NCI-H2107 (cell line): ENCODE data around the gene PRDM15.

Experiments used
- DNase-seq: peaks from one replicate; lab custom pipeline; 2025; lab: John Stamatoyannopoulos, UW

The PRDM15 gene

DNA sequence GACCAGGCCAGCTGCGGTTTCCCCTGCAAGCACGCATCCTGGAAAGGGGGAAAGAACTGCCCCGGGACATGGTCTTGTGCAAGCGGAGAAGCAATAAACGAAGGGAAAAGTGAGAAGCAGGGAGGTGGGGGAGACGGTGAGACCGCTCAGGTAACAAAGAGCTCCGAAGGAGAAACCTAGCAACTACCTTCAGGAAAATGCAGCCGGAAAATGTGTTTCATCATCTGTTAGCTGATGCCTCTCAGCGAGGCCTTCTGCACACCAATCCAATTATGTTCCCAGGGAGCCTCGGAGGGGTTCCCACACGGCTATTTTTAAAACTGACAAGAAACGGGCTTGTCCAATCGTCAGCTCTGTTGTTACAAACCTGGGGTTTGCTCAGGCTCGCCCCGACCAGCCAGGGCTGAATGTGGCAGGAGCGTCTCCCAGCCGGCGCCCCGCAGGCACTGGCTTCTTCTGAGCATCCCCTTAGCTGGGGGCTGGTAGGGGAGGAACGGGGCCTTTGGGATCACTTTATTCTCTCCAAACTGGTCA is 115.7 kb downstream of the PRDM15 start:
- DNase-seq: peak; percentile 83

GRCh38 chr21:41762753-41763152 is 116.4 kb downstream of the PRDM15 start:
- no peak for DNase-seq

- no peak for DNase-seq
Observed at GRCh38 chr21:41761934-41762635, 117.1 kb downstream of the PRDM15 start.

- DNase-seq: peak; percentile 47
Observed at GRCh38 chr21:41761211-41761933, 117.8 kb downstream of the PRDM15 start.

DNA sequence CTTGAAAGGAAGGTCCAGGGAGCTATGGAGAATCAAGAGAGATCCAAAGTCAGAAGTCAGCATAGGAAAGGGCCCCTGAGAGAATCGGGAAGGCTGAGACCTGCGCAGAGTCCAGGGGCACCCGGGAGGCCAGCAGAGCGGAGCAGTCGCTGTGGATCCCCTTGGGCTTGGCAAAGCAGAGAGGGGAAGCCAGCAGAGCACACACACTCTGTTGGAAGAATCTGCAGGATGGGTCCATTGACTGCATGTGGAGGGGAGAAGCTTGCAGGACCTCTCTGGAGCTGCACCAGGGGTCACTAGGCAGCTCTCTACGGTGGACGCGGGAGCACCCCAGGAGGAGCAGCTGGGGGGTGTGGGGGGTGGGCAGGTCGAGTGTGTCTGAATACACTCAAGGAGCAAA is 118.7 kb downstream of the PRDM15 start:
- DNase-seq: no peak

- no peak for DNase-seq
Observed at GRCh38 chr21:41759926-41760325, 119.2 kb downstream of the PRDM15 start.

DNA sequence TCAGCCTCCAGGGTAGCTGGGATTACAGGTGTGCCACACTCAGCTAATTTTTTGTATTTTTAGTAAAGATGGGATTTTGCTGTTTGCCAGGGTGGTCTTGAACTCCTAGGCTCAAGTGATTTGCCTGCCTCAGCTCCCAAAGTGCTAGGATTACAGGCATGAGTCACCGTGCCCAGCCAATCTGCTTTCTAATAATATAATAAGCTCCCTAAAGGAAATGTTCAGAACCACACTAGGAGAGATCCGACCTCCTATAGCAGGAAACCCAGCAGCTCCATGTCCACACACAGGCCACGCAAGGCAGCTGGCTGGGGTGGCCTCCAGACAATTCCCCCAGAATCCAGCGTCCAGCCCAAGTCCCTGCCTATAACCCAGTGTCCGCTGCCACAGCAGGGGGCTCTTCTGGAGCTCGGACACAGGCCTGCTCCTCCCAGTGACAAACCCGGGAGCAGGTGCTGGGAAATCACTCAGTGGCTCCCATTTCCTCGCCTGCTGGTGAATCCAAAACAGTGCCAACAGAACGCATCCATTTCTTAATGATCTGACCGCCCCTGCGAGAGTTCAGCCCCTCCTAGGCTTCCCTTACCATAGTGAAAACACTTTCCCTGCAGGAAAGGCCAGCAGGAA is 119.8 kb downstream of the PRDM15 start:
- DNase-seq: no peak

DNA sequence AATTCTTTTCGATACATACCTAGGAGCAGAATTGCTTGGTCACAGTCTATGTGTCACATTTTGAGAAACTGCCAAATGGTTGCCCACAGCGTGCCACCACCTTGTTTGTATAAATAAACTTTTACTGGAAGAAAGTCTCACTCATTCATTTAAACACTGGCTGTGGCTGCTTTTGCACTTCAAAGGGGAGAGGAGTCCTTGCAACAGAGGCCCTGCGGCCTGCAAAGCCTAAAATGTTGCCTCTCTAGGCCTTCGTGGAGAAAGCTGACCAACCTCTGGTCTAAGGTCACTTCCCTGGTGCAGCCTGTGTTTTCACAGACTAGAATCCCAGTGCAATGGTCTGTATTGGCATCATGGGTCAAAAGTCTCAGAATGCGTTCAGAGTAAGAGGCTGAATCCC is 120.6 kb downstream of the PRDM15 start:
- no peak for DNase-seq

- no peak for DNase-seq
Observed at GRCh38 chr21:41755934-41756773, 123.0 kb downstream of the PRDM15 start.

DNA sequence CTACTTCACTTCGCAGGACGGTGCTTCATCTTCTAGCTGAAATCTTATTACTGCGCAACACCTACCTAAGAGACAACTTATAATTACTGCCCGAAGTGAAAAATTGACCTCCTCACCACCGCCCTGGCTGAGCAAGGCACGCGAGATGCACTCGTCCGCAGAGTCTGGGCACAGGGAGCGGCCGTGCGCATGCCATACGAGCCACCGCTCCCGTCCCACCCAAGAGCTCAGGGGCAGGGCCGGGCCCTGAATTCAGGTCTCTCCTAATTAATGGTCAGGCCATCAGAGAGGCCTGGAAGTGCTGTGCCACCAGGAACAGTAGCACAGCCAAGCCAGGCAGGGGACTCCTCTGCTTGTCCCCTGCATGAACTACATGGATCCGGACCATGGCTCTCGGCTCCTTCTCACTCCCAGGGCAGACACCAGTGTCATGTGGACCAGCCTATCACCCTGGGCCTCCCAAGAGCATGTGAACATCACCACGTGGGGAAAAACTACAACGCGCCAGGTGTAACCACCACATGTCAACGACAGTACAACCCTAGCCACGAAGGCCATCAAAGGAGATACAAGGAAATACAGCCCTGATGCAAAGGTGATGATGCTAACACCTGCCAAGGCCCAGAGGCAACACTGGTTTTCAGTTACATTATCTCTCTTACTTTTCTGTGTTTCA is 123.7 kb downstream of the PRDM15 start:
- DNase-seq: no peak

DNA sequence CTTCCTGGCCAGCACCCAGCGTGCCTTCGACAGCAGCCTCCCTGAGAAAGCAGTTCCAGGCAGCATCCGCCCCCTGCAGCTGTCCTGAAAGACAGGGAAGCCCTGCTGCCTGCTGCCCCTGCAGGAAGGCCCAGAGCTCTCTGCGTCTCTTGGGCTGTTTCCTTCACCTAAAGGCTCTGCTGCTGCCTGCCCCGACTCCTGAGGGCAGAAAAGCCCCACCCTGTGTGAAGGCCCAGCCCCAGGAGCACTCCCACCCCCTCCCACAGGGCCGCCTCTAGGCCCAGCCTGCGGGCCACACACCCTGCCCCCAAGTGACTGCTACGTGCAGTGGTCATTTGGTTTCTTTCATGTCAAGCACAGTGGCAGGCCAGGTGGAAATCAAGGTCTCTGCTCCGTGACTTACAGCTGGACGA is 124.7 kb downstream of the PRDM15 start:
- no peak for DNase-seq

DNA sequence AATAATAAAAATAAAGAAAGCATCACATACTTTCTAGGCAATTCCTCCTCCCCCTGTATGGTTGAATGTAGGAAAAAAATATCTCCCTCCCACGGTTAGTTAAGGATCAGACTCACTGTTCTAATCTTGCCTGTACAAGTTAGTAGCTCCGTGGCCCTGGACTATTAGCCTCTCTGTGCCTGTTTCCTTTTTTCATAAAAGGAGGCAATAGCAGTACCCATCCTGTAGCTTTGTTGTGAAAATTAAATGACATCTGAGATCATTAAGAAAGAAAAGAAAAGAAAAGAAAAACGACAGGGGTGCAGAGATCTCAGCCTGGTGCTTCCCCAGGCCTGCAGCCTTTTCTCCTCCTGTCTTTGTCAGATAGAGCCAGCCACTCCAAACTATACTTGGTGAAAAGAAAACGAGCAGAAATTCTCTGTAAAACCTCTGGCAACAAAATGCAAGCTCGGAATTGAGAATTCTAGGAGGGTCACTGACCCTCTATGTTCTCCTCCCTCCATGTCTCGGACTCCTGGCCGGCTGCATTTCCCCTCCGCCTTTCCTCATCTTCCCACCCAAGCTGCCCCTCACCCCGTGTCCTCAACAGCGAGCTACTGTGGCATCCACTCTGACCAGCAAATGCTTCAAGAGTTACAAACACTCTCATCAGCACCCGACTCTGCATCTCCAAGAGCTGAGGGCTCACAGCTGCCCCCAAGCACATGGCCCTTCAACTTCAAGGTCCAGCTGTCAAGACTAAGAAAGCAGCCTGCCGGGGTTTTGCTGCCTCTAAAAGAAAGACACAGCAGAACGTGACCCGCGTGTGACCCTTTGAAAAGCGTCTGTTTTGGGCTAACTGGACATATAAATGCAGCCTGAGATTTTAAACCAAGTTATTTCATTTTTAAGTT is 125.9 kb downstream of the PRDM15 start:
- DNase-seq: no peak

DNA sequence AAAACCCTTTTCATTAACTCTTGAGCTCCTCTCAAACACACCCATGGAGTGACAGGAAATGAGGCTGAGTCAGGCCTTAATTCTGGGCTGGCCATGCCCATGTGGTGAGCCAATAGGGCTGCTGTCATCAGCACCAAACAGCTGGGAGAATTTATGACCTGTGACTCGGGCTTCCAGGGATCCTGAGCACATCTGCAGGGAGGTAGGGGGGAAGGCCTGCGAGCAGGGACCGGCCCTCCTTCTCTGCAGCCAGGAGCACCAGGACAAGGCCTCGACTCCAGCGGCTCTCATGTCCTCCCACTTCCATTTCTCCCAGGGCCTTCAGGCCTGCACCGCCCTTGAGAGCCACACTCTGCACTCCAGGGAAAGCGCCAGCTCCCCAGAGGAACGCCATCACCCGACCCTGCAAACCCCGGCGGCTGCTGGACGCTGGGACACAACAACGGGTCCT is 126.9 kb downstream of the PRDM15 start:
- DNase-seq: no peak

GRCh38 chr21:41751611-41752011 is 127.5 kb downstream of the PRDM15 start:
- DNase-seq: no peak

DNA sequence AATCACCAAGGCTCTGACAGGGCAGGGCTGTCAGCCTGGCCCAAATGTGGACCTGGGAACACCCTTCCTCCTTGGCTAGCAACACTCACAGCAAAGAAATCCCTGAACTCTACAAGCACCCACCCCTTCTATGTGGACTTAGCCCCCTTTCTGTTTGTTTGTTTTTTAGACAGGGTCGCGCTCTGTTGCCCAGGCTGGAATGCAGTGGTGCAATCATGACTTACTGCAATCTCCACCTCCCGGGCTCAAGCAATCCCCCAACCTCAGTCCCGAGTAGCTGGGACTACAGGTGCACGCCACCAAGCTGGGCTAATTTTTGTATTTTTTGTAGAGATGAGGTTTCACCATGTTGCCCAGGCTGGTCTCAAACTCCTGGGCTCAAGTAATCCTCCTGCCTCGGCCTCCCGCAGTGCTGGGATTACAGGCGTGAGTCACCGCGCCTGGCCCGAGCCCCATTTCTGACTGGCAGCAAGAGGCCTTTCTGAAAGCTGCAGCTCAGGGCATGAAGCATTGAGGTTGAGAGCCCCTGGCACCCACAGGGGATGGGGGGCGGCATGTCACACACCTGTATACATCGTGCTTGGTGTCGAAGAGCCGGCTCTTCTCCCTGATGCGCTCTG is 128.5 kb downstream of the PRDM15 start:
- DNase-seq: no peak

GRCh38 chr21:41750051-41750450 is 129.1 kb downstream of the PRDM15 start:
- no peak for DNase-seq

DNA sequence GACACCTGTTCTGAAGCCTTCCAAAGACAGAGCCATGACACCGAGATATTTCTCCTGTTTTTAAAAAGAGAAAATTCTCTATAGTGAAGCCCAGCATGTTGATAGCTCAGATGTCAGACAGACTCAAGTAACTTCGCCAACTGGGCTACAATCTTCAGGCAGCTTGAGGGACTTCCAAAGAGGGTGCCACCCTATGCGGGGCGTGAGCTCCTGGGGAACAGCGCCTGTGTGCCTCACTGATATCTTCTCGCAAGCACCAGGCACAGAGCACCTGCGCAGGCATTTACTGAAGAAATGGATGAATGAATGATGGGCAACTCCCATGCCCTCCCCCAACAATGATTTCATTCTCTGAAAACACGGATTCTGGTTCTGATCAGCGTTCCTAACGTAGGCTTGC is 129.9 kb downstream of the PRDM15 start:
- no peak for DNase-seq
